Skeletal muscle satellite cell (primary cell): ENCODE results near the gene CYP4V2.

ENCODE experiments used
- H3K27me3 ChIP-seq: 2 replicates; pipeline ENCODE4 v1.7.0; 2013; ENCODE audit warnings: low read length; ENCODE audit not compliant: control insufficient read depth, insufficient read depth
- H3K36me3 ChIP-seq: 2 replicates; pipeline ENCODE4 v1.7.0; 2013; ENCODE audit warnings: mild to moderate bottlenecking, control low read depth, low read length; ENCODE audit not compliant: insufficient read depth
- H3K4me1 ChIP-seq: 2 replicates; pipeline ENCODE4 v1.7.0; 2013; ENCODE audit warnings: low read length; ENCODE audit not compliant: control insufficient read depth, insufficient read depth
- H3K4me2 ChIP-seq: 2 replicates; pipeline ENCODE4 v1.7.0; 2013; ENCODE audit warnings: mild to moderate bottlenecking, low read length
- H3K4me3 ChIP-seq: 2 replicates; pipeline ENCODE4 v1.7.0; 2013; ENCODE audit warnings: low read length
- H3K9ac ChIP-seq: 2 replicates; pipeline ENCODE4 v1.7.0; 2013; ENCODE audit warnings: mild to moderate bottlenecking, low read depth, low read length, moderate library complexity
- H3K9me3 ChIP-seq: replicated peaks from 2 replicates; pipeline ENCODE4 v1.7.0; 2013; ENCODE audit warnings: mild to moderate bottlenecking, control low read depth, low read length

Gene CYP4V2

DNA sequence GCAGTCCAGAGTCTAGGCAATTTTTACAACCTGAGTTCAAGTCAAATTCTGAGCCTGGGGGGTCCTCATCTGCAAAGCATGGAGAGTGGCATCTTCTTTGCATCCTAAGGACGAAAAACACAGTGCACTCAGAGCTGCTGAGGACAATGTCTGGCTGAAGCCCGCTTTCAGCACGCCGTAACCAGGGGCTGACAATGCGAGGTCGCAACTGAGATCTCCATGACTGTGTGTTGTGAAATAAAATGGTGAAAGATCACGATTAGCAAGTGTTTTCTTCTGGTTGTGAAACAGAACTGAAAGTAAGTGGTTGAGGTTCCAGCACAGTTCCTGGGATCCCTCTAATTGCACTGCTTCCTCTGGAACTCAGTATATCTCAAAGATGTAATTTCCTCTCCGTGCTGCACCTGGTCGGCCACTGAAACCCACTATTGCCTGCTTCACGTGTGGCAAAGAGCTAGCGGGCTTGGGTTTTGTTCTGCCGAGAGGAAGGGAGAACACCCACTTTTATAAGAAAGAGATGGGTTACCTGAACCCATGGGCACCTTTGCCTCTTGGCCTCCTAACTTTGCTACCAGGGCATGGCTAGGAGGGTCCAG, 66.9 kb downstream of the CYP4V2 start:
- Histone ChIP-seq H3K4me1 (no peaks in the 10 kb centered on the region), H3K27me3 (no peaks in the 10 kb centered on the region), H3K4me2 (no peak overlapping the region), H3K9me3 (no peaks in the 10 kb centered on the region), H3K4me3 (no peak overlapping the region), H3K9ac (no peak overlapping the region), H3K36me3 (no peaks in the 10 kb centered on the region)

DNA sequence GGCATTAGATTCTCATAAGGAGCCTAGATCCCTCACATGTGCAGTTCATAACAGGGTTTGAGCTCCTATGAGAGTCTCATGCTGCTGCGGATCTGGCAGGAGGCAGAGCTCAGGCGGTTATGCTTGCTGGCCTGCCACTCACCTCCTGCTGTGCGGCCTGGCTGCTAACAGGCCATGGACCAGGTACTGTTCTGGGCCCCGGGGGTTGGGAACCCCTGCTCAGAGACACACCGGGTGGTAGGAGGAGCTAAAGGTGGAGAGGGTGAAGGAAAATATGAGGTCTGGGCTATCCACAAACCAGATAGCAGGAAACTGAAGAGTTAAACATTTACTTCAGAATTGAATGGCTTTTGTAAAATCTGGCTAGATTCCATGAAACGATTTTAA, 68.7 kb downstream of the CYP4V2 start:
- Histone ChIP-seq H3K27me3 (no peaks in the 10 kb centered on the region), H3K9me3 (no peaks in the 10 kb centered on the region), H3K4me3 (no peak overlapping the region)

More for the DNA sequence above, 68.7 kb downstream of the CYP4V2 start:
- H3K4me2 ChIP-seq, result no peak overlapping the region
- H3K4me1 ChIP-seq, result no peaks in the 10 kb centered on the region
- no peaks in the 10 kb centered on the region for H3K36me3 ChIP-seq
- H3K9ac ChIP-seq, result no peak overlapping the region
